OCI-LY7 (cell line): ENCODE results near the gene SYNM. TPM values are rescaled to one million over a fixed set of nuclear protein-coding genes. Genes with fewer than 3 reads are reported as not detected.

Experiments
- BruUV-seq: library from RNA; stranded (reverse); fragments of 400-500 nt; replicated peaks from 2 replicates; lab custom pipeline; 2021; lab: Mats Ljungman, UMichigan
- CTCF ChIA-PET: fragments of 300-600 bp; sonication (Branson Sonifier 250); formaldehyde crosslinking; loops from one replicate; lab custom pipeline; 2022; ENCODE audit warnings: antibody characterized with exemption; ENCODE audit not compliant: unreplicated experiment; lab: Charles Lee
- POLR2A ChIA-PET: fragments of 300-600 bp; sonication (Branson Sonifier 250); formaldehyde crosslinking; loops from one replicate; lab custom pipeline; 2022; ENCODE audit warnings: antibody characterized with exemption; lab: Charles Lee
- DNase-seq: peaks from one replicate; pipeline ENCODE4 v3.0.0-alpha.2; 2015; ENCODE audit warnings: low spot score
- H2AFZ ChIP-seq: fragments of 200-600 bp; sonication (generic), shearing (Covaris generic); 2 replicates; pipeline ENCODE4 v1.6.1; 2014; ENCODE audit warnings: mild to moderate bottlenecking, antibody characterized with exemption, low read length, moderate library complexity
- H3K27ac ChIP-seq: fragments of 200-600 bp; sonication (generic); 2 replicates; pipeline ENCODE4 v1.5.1; 2014; ENCODE audit warnings: mixed run types, low read depth, mild to moderate bottlenecking, moderate library complexity, low read length, inconsistent platforms; ENCODE audit not compliant: poor library complexity, severe bottlenecking
- H3K36me3 ChIP-seq: fragments of 200-600 bp; sonication (generic); 2 replicates; pipeline ENCODE4 v1.6.1; 2014; ENCODE audit warnings: mild to moderate bottlenecking, antibody characterized with exemption, low read length, moderate library complexity, mixed read lengths; ENCODE audit not compliant: insufficient read depth
- H3K4me1 ChIP-seq: fragments of 200-600 bp; sonication (generic); 2 replicates; pipeline ENCODE4 v1.5.1; 2014; ENCODE audit warnings: mild to moderate bottlenecking, low read length; ENCODE audit not compliant: insufficient read depth, poor library complexity, severe bottlenecking
- H3K4me2 ChIP-seq: fragments of 200-600 bp; sonication (generic); 2 replicates; pipeline ENCODE4 v1.6.1; 2014; ENCODE audit warnings: mild to moderate bottlenecking, low read length
- H3K4me3 ChIP-seq: fragments of 200-600 bp; sonication (generic); 2 replicates; pipeline ENCODE4 v1.5.1; 2014; ENCODE audit warnings: mild to moderate bottlenecking, low read depth, low read length; ENCODE audit not compliant: poor library complexity, severe bottlenecking
- H3K79me2 ChIP-seq: fragments of 200-600 bp; sonication (generic); 2 replicates; pipeline ENCODE4 v1.6.1; 2016; ENCODE audit warnings: low read depth, mild to moderate bottlenecking, low read length, moderate library complexity, mixed read lengths; ENCODE audit not compliant: insufficient read depth
- H3K9me2 ChIP-seq: fragments of 200-600 bp; sonication (generic); 2 replicates; pipeline ENCODE4 v1.6.1; 2016; ENCODE audit warnings: mild to moderate bottlenecking, low read length, mixed read lengths; ENCODE audit not compliant: insufficient read depth
- H3K9me3 ChIP-seq: fragments of 200-600 bp; sonication (generic); 2 replicates; pipeline ENCODE4 v1.6.1; 2014; ENCODE audit warnings: mild to moderate bottlenecking, mixed run types, low read length, mixed read lengths
- H4K20me1 ChIP-seq: fragments of 200-600 bp; sonication (generic); 2 replicates; pipeline ENCODE4 v1.6.1; 2014; ENCODE audit warnings: mild to moderate bottlenecking, antibody characterized with exemption, low read length, moderate library complexity, mixed read lengths; ENCODE audit not compliant: insufficient read depth
- CTCF ChIP-seq: fragments of 200-600 bp; sonication (generic); conservative IDR thresholded peaks from 2 replicates; pipeline ENCODE4 v1.5.1; 2014; ENCODE audit warnings: mild to moderate bottlenecking, antibody characterized with exemption, low read length, moderate library complexity, mixed read lengths
- EZH2phosphoT487 ChIP-seq: fragments of 200-600 bp; sonication (generic); IDR thresholded peaks from 2 replicates; pipeline ENCODE4 v1.6.1; 2018; ENCODE audit warnings: low read depth, borderline replicate concordance, mild to moderate bottlenecking, mixed run types, antibody characterized with exemption, low read length, moderate library complexity, mixed read lengths
- intact Hi-C: fragments of 100-400 bp; cut with micrococcal nuclease; formaldehyde crosslinking; loops from one replicate; pipeline ENCODE4 v1.10.0; 2022; ENCODE audit not compliant: unreplicated experiment
- total RNA-seq, 2 experiments: library from RNA; depleted of rRNA in 1 of 2; stranded (reverse); fragments of >200 nt in 1 of 2; shearing (Covaris generic) in 1 of 2; gene quantifications; 2 replicates each; pipeline ENCODE4 v1.2.3, GENCODE V29; 2014 to 2022

The SYNM gene
- total RNA-seq, 2 experiments from 2014 or later, result 0.08 to 0.41 TPM

DNA sequence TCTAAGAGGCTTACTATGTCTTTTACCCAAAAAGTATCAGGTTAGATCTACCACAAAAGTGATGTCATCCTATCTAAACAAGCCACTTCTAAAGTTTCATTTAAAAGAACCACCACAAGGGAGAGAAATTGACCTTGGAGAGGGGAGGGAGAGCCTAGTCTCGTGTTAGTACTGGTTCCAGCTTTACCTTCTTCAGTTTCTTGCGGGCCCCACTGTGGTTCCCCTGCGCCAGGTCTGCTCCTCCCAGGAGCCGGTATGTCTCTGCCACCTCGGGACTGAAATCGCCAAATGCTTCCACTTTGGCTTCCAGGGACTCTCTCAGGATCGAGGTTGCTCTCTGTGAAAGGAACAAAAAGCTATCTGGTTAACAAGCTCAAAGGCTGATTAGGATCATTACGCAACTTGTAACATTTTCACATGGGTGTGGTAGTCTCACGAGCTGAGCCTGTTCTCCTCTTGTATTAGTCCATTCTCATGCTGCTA is 51.1 kb downstream of the SYNM start:
- CTCF ChIA-PET, result no interaction called here
- Histone ChIP-seq H3K4me2 (no peak overlapping the region), H3K27ac (no peak overlapping the region), H3K4me3 (no peak overlapping the region), H3K36me3 (no peaks in the 10 kb centered on the region), H3K4me1 (no peaks in the 10 kb centered on the region), H3K9me3 (no peaks in the 10 kb centered on the region), H3K79me2 (no peaks in the 10 kb centered on the region), H3K9me2 (no peaks in the 10 kb centered on the region), H4K20me1 (no peaks in the 10 kb centered on the region), H2AFZ (no peak overlapping the region)
- POLR2A ChIA-PET, result interaction anchor here (0.5 kb wide), 1 partner anchor 869 kb away, joined by 5 read pairs; no protein-coding TSS in a partner anchor
- no peak for DNase-seq
- no peak for TF ChIP-seq CTCF
- no peak for TF ChIP-seq EZH2phosphoT487
- intact Hi-C loops, result no loop called here
- no TSS peak for BruUV-seq

DNA sequence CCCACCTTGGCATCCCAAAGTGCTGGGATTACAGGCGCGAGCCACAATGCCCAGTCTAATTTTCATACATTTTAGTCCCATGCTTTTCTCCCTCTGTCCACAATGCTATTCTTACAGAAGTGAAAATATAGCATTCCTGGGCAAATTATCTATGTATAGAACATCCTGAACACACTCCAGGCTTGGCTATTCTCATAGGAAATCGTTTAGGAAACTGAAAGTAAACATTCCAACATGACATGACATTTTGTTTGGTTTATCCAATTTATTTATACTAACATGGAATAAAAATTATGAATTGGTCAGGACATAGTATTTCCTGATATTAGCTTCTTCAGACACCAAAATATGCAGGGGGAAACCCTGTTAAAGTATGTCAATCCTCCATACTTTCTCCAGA is 52.6 kb downstream of the SYNM start:
- Histone ChIP-seq H3K9me2 (no peaks in the 10 kb centered on the region), H4K20me1 (no peaks in the 10 kb centered on the region), H2AFZ (no peak overlapping the region), H3K36me3 (no peaks in the 10 kb centered on the region), H3K4me2 (no peak overlapping the region), H3K79me2 (no peaks in the 10 kb centered on the region), H3K4me3 (no peak overlapping the region), H3K9me3 (no peaks in the 10 kb centered on the region), H3K27ac (no peak overlapping the region), H3K4me1 (no peaks in the 10 kb centered on the region)
- intact Hi-C loops, result no loop called here
- no peak for DNase-seq
- no TSS peak for BruUV-seq
- TF ChIP-seq CTCF (no peak), EZH2phosphoT487 (no peak)
- ChIA-PET POLR2A (interaction anchor here (1.4 kb wide), 1 partner anchor 87 kb away, joined by 3 read pairs; no protein-coding TSS in a partner anchor), CTCF (no interaction called here)

DNA sequence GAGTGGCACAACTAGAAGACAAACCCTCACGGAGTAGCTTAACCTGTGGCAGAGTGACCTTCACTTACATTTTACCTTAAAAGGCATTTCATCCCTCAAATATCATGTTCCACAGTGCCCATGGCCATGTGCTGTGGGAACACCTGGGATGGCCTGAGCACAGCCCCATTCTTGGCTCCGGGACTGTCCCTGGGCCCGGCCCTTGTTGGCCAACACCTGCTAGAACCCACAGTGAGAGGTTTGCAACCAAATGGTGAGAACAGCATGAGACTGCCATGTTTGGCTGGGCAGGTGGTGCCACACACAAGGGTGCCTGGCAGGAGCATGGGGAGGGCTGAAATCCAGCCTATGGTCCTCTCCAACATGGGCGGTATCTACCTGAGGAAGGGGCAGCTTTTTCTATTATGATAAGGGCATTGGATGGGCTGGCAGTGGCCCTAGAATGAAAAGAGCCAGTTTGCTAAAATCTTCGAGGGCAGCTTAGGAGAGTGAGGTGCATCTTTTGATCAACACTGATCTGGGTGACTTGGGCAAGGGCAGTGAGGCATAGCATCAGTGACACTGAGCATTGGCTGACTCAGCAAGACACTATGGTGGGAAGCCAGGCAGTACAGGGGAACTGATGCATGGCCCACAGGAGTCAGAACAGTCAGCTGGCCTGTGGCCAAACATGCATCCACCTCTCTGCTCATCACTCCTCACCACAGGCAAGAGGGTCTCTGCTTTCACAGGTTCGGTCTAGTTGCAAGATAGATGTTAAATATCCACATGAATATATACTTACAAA is 53.9 kb downstream of the SYNM start:
- intact Hi-C loops, result no loop called here
- CTCF ChIA-PET, result no interaction called here
- no peak for DNase-seq

More for the DNA sequence above, 53.9 kb downstream of the SYNM start:
- POLR2A ChIA-PET, result interaction anchor here (1.4 kb wide), 1 partner anchor 85 kb away, joined by 3 read pairs; no protein-coding TSS in a partner anchor
- no peaks in the 10 kb centered on the region for H3K9me3 ChIP-seq
- H2AFZ ChIP-seq, result no peak overlapping the region
- H3K4me1 ChIP-seq, result no peaks in the 10 kb centered on the region
- H3K79me2 ChIP-seq, result no peaks in the 10 kb centered on the region
- TF ChIP-seq CTCF, result no peak
- no peak for TF ChIP-seq EZH2phosphoT487
- no TSS peak for BruUV-seq
- H4K20me1 ChIP-seq, result no peaks in the 10 kb centered on the region
- no peak overlapping the region for H3K4me3 ChIP-seq
- no peak overlapping the region for H3K4me2 ChIP-seq
- H3K27ac ChIP-seq, result no peak overlapping the region
- no peaks in the 10 kb centered on the region for H3K9me2 ChIP-seq
- H3K36me3 ChIP-seq, result no peaks in the 10 kb centered on the region
